ENCODE measurements around the gene KNCN.
A peak's percentile ranks its signal among the peaks of the same experiment; 100 is the strongest.

DNA sequence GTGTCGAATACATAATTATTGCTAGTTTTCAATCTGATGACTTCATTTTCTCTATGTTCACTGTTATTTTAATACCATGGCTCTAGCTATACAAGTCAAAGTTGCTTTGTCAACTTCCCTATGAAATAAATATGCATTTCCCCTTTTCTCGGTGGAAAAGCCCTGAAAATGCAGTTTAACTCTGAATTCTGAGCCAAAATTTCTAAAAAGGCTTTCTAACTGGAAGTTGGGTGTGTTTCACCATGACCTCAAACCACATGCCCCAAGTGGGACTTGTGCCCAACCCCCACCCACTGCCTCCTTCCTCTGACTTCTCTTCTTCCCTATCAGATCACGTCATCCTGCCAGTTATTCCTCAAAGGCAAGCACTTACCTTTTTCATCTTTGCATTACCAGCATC, 43.7 kb upstream of the KNCN start:
- TF ChIP-seq POLR2A (IDR thresholded peaks at IDR 0.05; ENCODE audit: low read depth) = no peak
- peak in 1 of 2 donors; percentile 8 for TF ChIP-seq POLR2AphosphoS5 (IDR thresholded peaks at IDR 0.05)
- TF ChIP-seq, protein P1, sequence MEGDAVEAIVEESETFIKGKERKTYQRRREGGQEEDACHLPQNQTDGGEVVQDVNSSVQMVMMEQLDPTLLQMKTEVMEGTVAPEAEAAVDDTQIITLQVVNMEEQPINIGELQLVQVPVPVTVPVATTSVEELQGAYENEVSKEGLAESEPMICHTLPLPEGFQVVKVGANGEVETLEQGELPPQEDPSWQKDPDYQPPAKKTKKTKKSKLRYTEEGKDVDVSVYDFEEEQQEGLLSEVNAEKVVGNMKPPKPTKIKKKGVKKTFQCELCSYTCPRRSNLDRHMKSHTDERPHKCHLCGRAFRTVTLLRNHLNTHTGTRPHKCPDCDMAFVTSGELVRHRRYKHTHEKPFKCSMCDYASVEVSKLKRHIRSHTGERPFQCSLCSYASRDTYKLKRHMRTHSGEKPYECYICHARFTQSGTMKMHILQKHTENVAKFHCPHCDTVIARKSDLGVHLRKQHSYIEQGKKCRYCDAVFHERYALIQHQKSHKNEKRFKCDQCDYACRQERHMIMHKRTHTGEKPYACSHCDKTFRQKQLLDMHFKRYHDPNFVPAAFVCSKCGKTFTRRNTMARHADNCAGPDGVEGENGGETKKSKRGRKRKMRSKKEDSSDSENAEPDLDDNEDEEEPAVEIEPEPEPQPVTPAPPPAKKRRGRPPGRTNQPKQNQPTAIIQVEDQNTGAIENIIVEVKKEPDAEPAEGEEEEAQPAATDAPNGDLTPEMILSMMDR (IDR thresholded peaks at IDR 0.05) = no peak
- TF ChIP-seq EP300 (IDR thresholded peaks at IDR 0.05) = no peak
